GM12878 (cell line): Measurements from ENCODE around the gene PLA2G4A. TPM values are rescaled to one million over a fixed set of nuclear protein-coding genes. Genes with fewer than 3 reads are reported as not detected.

Experiments
- ATAC-seq: fragments of 200-7000 bp; cut with Tn5 transposase; 3 replicates; pipeline ENCODE4 v1.9.1; 2020; ENCODE audit warnings: mild to moderate bottlenecking, moderate library complexity
- BruUV-seq: library from RNA; stranded (reverse); fragments of 400-500 nt; replicated peaks from 2 replicates; lab custom pipeline; 2021; lab: Mats Ljungman, UMichigan
- CTCF ChIA-PET: fragments of 300-600 bp; sonication (Branson Sonifier 250); formaldehyde crosslinking; extraction: SDS; loops from one replicate; lab custom pipeline; 2021; ENCODE audit warnings: inconsistent platforms; lab: Yijun Ruan, JAX
- POLR2A ChIA-PET: fragments of 350-600 bp; formaldehyde crosslinking; extraction: SDS; loops from one replicate; lab custom pipeline; 2021; ENCODE audit warnings: inconsistent platforms; lab: Charles Lee
- RAD21 ChIA-PET: fragments of 300-600 bp; sonication (Branson Sonifier 250); formaldehyde crosslinking; loops from one replicate; lab custom pipeline; 2023; ENCODE audit warnings: antibody characterized with exemption; ENCODE audit not compliant: unreplicated experiment; lab: Charles Lee
- SMC1A ChIA-PET: fragments of 300-600 bp; sonication (Branson Sonifier 250); formaldehyde crosslinking; loops from one replicate; lab custom pipeline; 2023; ENCODE audit not compliant: unreplicated experiment, uncharacterized antibody; lab: Charles Lee
- DNase-seq: peaks from one replicate; pipeline ENCODE4 v3.0.0-alpha.2; 2011; ENCODE audit warnings: low read depth, low spot score
- FAIRE-seq: peaks from 3 replicates; lab custom pipeline; 2011; peaks lifted over from hg19 to GRCh38; lab: Jason Lieb, UNC
- H2AFZ ChIP-seq: 2 replicates; pipeline ENCODE4 v1.6.0; 2011; ENCODE audit warnings: low read depth, low read length, control low read depth; ENCODE audit not compliant: control insufficient read depth
- H3K27ac ChIP-seq: 2 replicates; pipeline ENCODE4 v1.5.1; 2011; ENCODE audit warnings: control low read depth; ENCODE audit not compliant: control insufficient read depth, insufficient read depth
- H3K27me3 ChIP-seq, 2 experiments: replicated peaks in 1 of 2; 2 replicates each; pipeline versions ENCODE4 v1.6.0 to v1.6.1; 2011; ENCODE audit warnings: low read length in 1 of 2; ENCODE audit not compliant: control insufficient read depth in 2 of 2, insufficient read depth in 2 of 2
- H3K36me3 ChIP-seq, 2 experiments: 2 replicates each; pipeline ENCODE4 v1.5.1; 2011; ENCODE audit warnings: low read length in 1 of 2; ENCODE audit not compliant: control insufficient read depth in 2 of 2, insufficient read depth in 2 of 2
- H3K4me1 ChIP-seq: 2 replicates; pipeline ENCODE4 v1.6.1; 2011; ENCODE audit warnings: mild to moderate bottlenecking, low read length, moderate library complexity, mixed read lengths; ENCODE audit not compliant: control insufficient read depth, insufficient read depth
- H3K4me2 ChIP-seq: 2 replicates; pipeline ENCODE4 v1.6.0; 2011; ENCODE audit warnings: control low read depth; ENCODE audit not compliant: control insufficient read depth, insufficient read depth
- H3K4me3 ChIP-seq: fragments of 200-600 bp; sonication (generic); 2 replicates; pipeline ENCODE4 v1.5.1; 2016
- H3K79me2 ChIP-seq: 2 replicates; pipeline ENCODE4 v1.6.0; 2011; ENCODE audit warnings: low read length; ENCODE audit not compliant: control insufficient read depth, insufficient read depth
- H3K9ac ChIP-seq: 2 replicates; pipeline ENCODE4 v1.8.0; 2011; ENCODE audit warnings: low read length, control low read depth, mixed read lengths; ENCODE audit not compliant: control insufficient read depth, insufficient read depth
- H3K9me3 ChIP-seq: replicated peaks from 3 replicates; pipeline ENCODE4 v1.5.1; 2011; ENCODE audit warnings: mild to moderate bottlenecking, low read length; ENCODE audit not compliant: control insufficient read depth, insufficient read depth
- H4K20me1 ChIP-seq: 2 replicates; pipeline ENCODE4 v1.6.0; 2011; ENCODE audit not compliant: control insufficient read depth, insufficient read depth
- MEF2A ChIP-seq: IDR thresholded peaks from 2 replicates; pipeline ENCODE4 v1.6.1; 2011; ENCODE audit warnings: low read depth, mild to moderate bottlenecking, low read length, moderate library complexity; ENCODE audit not compliant: insufficient read depth
- SIN3A ChIP-seq: IDR thresholded peaks from 2 replicates; pipeline ENCODE4 v1.6.1; 2012; ENCODE audit warnings: low read depth, low read length, improper control_type of control experiment
- SIX5 ChIP-seq: IDR thresholded peaks from 2 replicates; pipeline ENCODE4 v1.6.1; 2011; ENCODE audit warnings: mild to moderate bottlenecking, low read depth, low read length, moderate library complexity; ENCODE audit not compliant: severe bottlenecking
- SP1 ChIP-seq: IDR thresholded peaks from one replicate; pipeline ENCODE4 v1.6.1; 2011; ENCODE audit warnings: low read depth, low read length
- YY1 ChIP-seq: IDR thresholded peaks from 2 replicates; pipeline ENCODE4 v1.6.1; 2011; ENCODE audit warnings: low read depth, mild to moderate bottlenecking, low read length
- WGBS: methylation state at CpG from one replicate; pipeline ENCODE4 v1.1.6; 2016; ENCODE audit warnings: low lambda C conversion rate; ENCODE audit not compliant: insufficient replicate concordance, insufficient coverage; ENCODE audit errors: missing lambda C conversion rate; 5-methylcytosine and 5-hydroxymethylcytosine counted together
- in situ Hi-C: fragments of 300-500 bp; cut with MboI; formaldehyde crosslinking; loops from 9 replicates; pipeline ENCODE4 v1.14.3; 2018; ENCODE audit warnings: mixed read lengths
- intact Hi-C: fragments of 100-400 bp; cut with micrococcal nuclease; formaldehyde crosslinking; loops from one replicate; pipeline ENCODE4 v1.14.2; 2022; ENCODE audit not compliant: unreplicated experiment
- polyA plus RNA-seq, 11 experiments: library from polyadenylated mRNA; depleted of rRNA in 4 of 11; unstranded in 6 of 11; stranded (reverse) in 5 of 11; fragments of >200 nt; fragmentation: Nextera tagmentation in 4 of 11; fragmentation: Illumina TruSeq in 1 of 11; extraction: Ambion mirVana in 4 of 11; extraction: Trizol in 1 of 11; gene quantifications; 1 replicate in 1 of 11; 2 replicates in 10 of 11; pipeline versions ENCODE4 v1.2.1 to v1.2.3, GENCODE V29; 2011 to 2016; ENCODE audit warnings: inconsistent platforms in 2 of 11, missing spikeins in 2 of 11, low read depth in 1 of 11
- total RNA-seq, 4 experiments: library from RNA; depleted of rRNA in 3 of 4; stranded (reverse); fragments of >200 nt in 3 of 4; fragmentation: Illumina TruSeq in 1 of 4; extraction: Trizol in 1 of 4; gene quantifications; 2 replicates each; pipeline versions ENCODE4 v1.2.1 to v1.2.3, GENCODE V29; 2013 to 2021
- TF ChIP-seq, protein P1 (sequence below): fragments of 150-350 bp; IDR thresholded peaks from 2 replicates; pipeline ENCODE4 v1.6.1; 2014; ENCODE audit warnings: mild to moderate bottlenecking, low read depth, low read length
- TF ChIP-seq, protein P2 (sequence below): IDR thresholded peaks from 2 replicates; pipeline ENCODE4 v1.6.1; 2011; ENCODE audit warnings: mild to moderate bottlenecking, low read depth, low read length, moderate library complexity; ENCODE audit not compliant: insufficient replicate concordance

Gene PLA2G4A
- total and polyA plus RNA-seq, 10 of the 15 experiments (the other 5 are each of a cell fraction or from before 2014, with no cell fraction given) = 0.70 to 3.3 (median 1.5) TPM; not detected in 1

DNA sequence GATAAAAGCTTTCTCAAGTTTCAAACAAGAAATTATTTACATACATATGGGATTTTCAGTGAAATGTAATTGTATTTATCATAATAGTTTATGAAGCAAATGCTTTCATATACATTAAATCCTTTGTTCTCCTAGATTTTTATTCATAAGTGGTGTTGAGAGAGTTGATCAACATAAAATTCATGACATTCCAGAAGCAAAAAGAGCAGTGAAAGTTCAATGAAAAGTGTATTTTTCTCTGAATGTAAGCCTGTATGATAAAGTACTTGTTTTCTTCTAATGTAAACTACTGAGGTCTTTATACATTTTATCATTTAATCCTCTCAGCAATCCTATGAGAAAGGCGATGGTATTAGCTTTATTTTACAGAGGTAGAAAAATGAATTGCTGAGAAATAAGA lies 146.5 kb downstream of the PLA2G4A start:
- 0% methylated on average over 1 of the region's 1 CpG for WGBS
- Histone ChIP-seq H3K79me2 (no peaks in the 10 kb centered on the region), H2AFZ (no peak overlapping the region), H3K9ac (no peak overlapping the region), H3K36me3 (no peaks in the 10 kb centered on the region), H3K27ac (no peak overlapping the region), H3K4me3 (no peak overlapping the region), H4K20me1 (no peaks in the 10 kb centered on the region), H3K4me2 (no peak overlapping the region), H3K9me3 (no peaks in the 10 kb centered on the region), H3K4me1 (no peaks in the 10 kb centered on the region), H3K27me3 (no peaks in the 10 kb centered on the region)
- ChIA-PET RAD21 (no interaction called here), SMC1A (interaction anchor here (0.8 to 1.7 kb wide), 3 partner anchors 11 to 370 kb away, joined by 3 to 7 read pairs (median 5); no protein-coding TSS in a partner anchor), CTCF (interaction anchor here (0.8 to 1.4 kb wide), 3 partner anchors 9 to 11 kb away, joined by 3 to 4 read pairs (median 3); no protein-coding TSS in a partner anchor), POLR2A (no interaction called here)
- no TSS peak for BruUV-seq
- TF ChIP-seq YY1 (no peak), SIX5 (no peak), SIN3A (no peak), SP1 (no peak), MEF2A (no peak)
- TF ChIP-seq, protein P1, sequence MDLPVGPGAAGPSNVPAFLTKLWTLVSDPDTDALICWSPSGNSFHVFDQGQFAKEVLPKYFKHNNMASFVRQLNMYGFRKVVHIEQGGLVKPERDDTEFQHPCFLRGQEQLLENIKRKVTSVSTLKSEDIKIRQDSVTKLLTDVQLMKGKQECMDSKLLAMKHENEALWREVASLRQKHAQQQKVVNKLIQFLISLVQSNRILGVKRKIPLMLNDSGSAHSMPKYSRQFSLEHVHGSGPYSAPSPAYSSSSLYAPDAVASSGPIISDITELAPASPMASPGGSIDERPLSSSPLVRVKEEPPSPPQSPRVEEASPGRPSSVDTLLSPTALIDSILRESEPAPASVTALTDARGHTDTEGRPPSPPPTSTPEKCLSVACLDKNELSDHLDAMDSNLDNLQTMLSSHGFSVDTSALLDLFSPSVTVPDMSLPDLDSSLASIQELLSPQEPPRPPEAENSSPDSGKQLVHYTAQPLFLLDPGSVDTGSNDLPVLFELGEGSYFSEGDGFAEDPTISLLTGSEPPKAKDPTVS = no peak
- TF ChIP-seq, protein P2, sequence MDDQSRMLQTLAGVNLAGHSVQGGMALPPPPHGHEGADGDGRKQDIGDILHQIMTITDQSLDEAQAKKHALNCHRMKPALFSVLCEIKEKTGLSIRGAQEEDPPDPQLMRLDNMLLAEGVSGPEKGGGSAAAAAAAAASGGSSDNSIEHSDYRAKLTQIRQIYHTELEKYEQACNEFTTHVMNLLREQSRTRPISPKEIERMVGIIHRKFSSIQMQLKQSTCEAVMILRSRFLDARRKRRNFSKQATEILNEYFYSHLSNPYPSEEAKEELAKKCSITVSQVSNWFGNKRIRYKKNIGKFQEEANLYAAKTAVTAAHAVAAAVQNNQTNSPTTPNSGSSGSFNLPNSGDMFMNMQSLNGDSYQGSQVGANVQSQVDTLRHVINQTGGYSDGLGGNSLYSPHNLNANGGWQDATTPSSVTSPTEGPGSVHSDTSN = no peak
- FAIRE-seq (no peak), DNase-seq (no peak), ATAC-seq (no peak)
- in situ Hi-C loops (no loop called here), intact Hi-C loops (no loop called here)
